Mononuclear cell (primary cell): ENCODE measurements around the gene PTGFRN. TPM values are rescaled to one million over a fixed set of nuclear protein-coding genes. Genes with fewer than 3 reads are reported as not detected.

Experiments
- H3K27me3 ChIP-seq: 2 replicates; pipeline ENCODE4 v1.6.0; 2011; ENCODE audit warnings: low read length, control low read depth; ENCODE audit not compliant: insufficient read depth
- H3K4me1 ChIP-seq: 2 replicates; pipeline ENCODE4 v1.5.1; 2011; ENCODE audit warnings: mild to moderate bottlenecking, low read length, control low read depth; ENCODE audit not compliant: insufficient read depth
- H3K4me3 ChIP-seq: 2 replicates; pipeline ENCODE4 v1.5.1; 2011; ENCODE audit warnings: mild to moderate bottlenecking, low read length, moderate library complexity
- H3K9me3 ChIP-seq: 2 replicates; pipeline ENCODE4 v1.5.1; 2011; ENCODE audit warnings: low read depth, mild to moderate bottlenecking, control low read depth, low read length
- total RNA-seq: library from RNA; depleted of rRNA; stranded (reverse); fragments of >200 nt; gene quantifications from one replicate; pipeline ENCODE4 v1.2.3, GENCODE V29; 2012

The PTGFRN gene
- total RNA-seq, 1 donor: 0.73 TPM

GRCh38 chr1:116983678-116984077 lies 74.0 kb downstream of the PTGFRN start:
- Histone ChIP-seq H3K27me3 (no peaks in the 10 kb centered on the region), H3K9me3 (no peaks in the 10 kb centered on the region), H3K4me3 (no peak overlapping the region), H3K4me1 (peaks cover 13% of the 10 kb centered on the region)

GRCh38 chr1:116984406-116985160 lies 74.9 kb downstream of the PTGFRN start:
- no peaks in the 10 kb centered on the region for H3K27me3 ChIP-seq
- no peak overlapping the region for H3K4me3 ChIP-seq
- peaks cover 19% of the 10 kb centered on the region for H3K4me1 ChIP-seq
- no peaks in the 10 kb centered on the region for H3K9me3 ChIP-seq

GRCh38 chr1:116986421-116987255 lies 76.9 kb downstream of the PTGFRN start:
- no peaks in the 10 kb centered on the region for H3K9me3 ChIP-seq
- no peaks in the 10 kb centered on the region for H3K27me3 ChIP-seq
- H3K4me3 ChIP-seq: peak overlapping the region; percentile 1
- peaks cover 40% of the 10 kb centered on the region for H3K4me1 ChIP-seq

- no peaks in the 10 kb centered on the region for H3K9me3 ChIP-seq
- peaks cover 45% of the 10 kb centered on the region for H3K4me1 ChIP-seq
- no peak overlapping the region for H3K4me3 ChIP-seq
- no peaks in the 10 kb centered on the region for H3K27me3 ChIP-seq
Observed at GRCh38 chr1:116987256-116987555, 77.5 kb downstream of the PTGFRN start.

- Histone ChIP-seq H3K4me1 (peaks cover 54% of the 10 kb centered on the region), H3K9me3 (no peaks in the 10 kb centered on the region), H3K27me3 (no peaks in the 10 kb centered on the region), H3K4me3 (no peak overlapping the region)
Observed at GRCh38 chr1:116988248-116988647, 78.5 kb downstream of the PTGFRN start.

- no peaks in the 10 kb centered on the region for H3K27me3 ChIP-seq
- H3K9me3 ChIP-seq: no peaks in the 10 kb centered on the region
- no peak overlapping the region for H3K4me3 ChIP-seq
- peaks cover 58% of the 10 kb centered on the region for H3K4me1 ChIP-seq
Observed at GRCh38 chr1:116988908-116989307, 79.2 kb downstream of the PTGFRN start.

GRCh38 chr1:116989835-116990234 lies 80.1 kb downstream of the PTGFRN start:
- Histone ChIP-seq H3K4me3 (no peak overlapping the region), H3K9me3 (no peaks in the 10 kb centered on the region), H3K27me3 (no peaks in the 10 kb centered on the region), H3K4me1 (peaks cover 58% of the 10 kb centered on the region)

- no peaks in the 10 kb centered on the region for H3K9me3 ChIP-seq
- H3K4me3 ChIP-seq: no peak overlapping the region
- H3K4me1 ChIP-seq: peaks cover 58% of the 10 kb centered on the region
- no peaks in the 10 kb centered on the region for H3K27me3 ChIP-seq
Observed at GRCh38 chr1:116990612-116991151, 81.0 kb downstream of the PTGFRN start.

- no peak overlapping the region for H3K4me3 ChIP-seq
- H3K4me1 ChIP-seq: peaks cover 58% of the 10 kb centered on the region
- H3K27me3 ChIP-seq: no peaks in the 10 kb centered on the region
- no peaks in the 10 kb centered on the region for H3K9me3 ChIP-seq
Observed at GRCh38 chr1:116991171-116991845, 81.6 kb downstream of the PTGFRN start.

- H3K27me3 ChIP-seq: no peaks in the 10 kb centered on the region
- H3K9me3 ChIP-seq: no peaks in the 10 kb centered on the region
- peaks cover 52% of the 10 kb centered on the region for H3K4me1 ChIP-seq
- H3K4me3 ChIP-seq: no peak overlapping the region
Observed at GRCh38 chr1:116991918-116992317, 82.2 kb downstream of the PTGFRN start.

GRCh38 chr1:116993286-116993685 lies 83.6 kb downstream of the PTGFRN start:
- Histone ChIP-seq H3K9me3 (no peaks in the 10 kb centered on the region), H3K4me3 (no peak overlapping the region), H3K4me1 (peaks cover 45% of the 10 kb centered on the region), H3K27me3 (no peaks in the 10 kb centered on the region)

- Histone ChIP-seq H3K4me3 (no peak overlapping the region), H3K27me3 (no peaks in the 10 kb centered on the region), H3K9me3 (no peaks in the 10 kb centered on the region), H3K4me1 (peaks cover 45% of the 10 kb centered on the region)
Observed at GRCh38 chr1:116994411-116994810, 84.7 kb downstream of the PTGFRN start.

GRCh38 chr1:116997066-116997465 lies 87.3 kb downstream of the PTGFRN start:
- peaks cover 42% of the 10 kb centered on the region for H3K4me1 ChIP-seq
- no peaks in the 10 kb centered on the region for H3K27me3 ChIP-seq
- no peaks in the 10 kb centered on the region for H3K9me3 ChIP-seq
- no peak overlapping the region for H3K4me3 ChIP-seq

- Histone ChIP-seq H3K9me3 (no peaks in the 10 kb centered on the region), H3K4me1 (peaks cover 43% of the 10 kb centered on the region), H3K27me3 (no peaks in the 10 kb centered on the region), H3K4me3 (no peak overlapping the region)
Observed at GRCh38 chr1:116997636-116998035, 87.9 kb downstream of the PTGFRN start.

GRCh38 chr1:116999596-116999995 lies 89.9 kb downstream of the PTGFRN start:
- H3K9me3 ChIP-seq: no peaks in the 10 kb centered on the region
- no peak overlapping the region for H3K4me3 ChIP-seq
- peaks cover 48% of the 10 kb centered on the region for H3K4me1 ChIP-seq
- H3K27me3 ChIP-seq: no peaks in the 10 kb centered on the region
